C4-2B (cell line): ENCODE data around the gene LPAR6.

Experiments
- H3K27ac ChIP-seq: fragments of 450-650 bp; 2 replicates; pipeline ENCODE4 v1.5.1; 2017
- CTCF ChIP-seq: fragments of 450-650 bp; conservative IDR thresholded peaks from 2 replicates; pipeline ENCODE4 v1.5.1; 2017; ENCODE audit warnings: mild to moderate bottlenecking
- ZFX ChIP-seq: fragments of 450-650 bp; IDR thresholded peaks from 2 replicates; pipeline ENCODE4 v1.6.1; 2017

LPAR6 gene

GRCh38 chr13:48369988-48370387, 42.9 kb downstream of the LPAR6 start:
- H3K27ac ChIP-seq: no peak overlapping the region
- TF ChIP-seq ZFX: no peak
- no peak for TF ChIP-seq CTCF
